Measurements from ENCODE around the gene AKNA. TPM values are rescaled to one million over a fixed set of nuclear protein-coding genes. Genes with fewer than 3 reads are reported as not detected.

The AKNA gene
- total RNA-seq, 1 donor from 2014 or later = 6.3 TPM

DNA sequence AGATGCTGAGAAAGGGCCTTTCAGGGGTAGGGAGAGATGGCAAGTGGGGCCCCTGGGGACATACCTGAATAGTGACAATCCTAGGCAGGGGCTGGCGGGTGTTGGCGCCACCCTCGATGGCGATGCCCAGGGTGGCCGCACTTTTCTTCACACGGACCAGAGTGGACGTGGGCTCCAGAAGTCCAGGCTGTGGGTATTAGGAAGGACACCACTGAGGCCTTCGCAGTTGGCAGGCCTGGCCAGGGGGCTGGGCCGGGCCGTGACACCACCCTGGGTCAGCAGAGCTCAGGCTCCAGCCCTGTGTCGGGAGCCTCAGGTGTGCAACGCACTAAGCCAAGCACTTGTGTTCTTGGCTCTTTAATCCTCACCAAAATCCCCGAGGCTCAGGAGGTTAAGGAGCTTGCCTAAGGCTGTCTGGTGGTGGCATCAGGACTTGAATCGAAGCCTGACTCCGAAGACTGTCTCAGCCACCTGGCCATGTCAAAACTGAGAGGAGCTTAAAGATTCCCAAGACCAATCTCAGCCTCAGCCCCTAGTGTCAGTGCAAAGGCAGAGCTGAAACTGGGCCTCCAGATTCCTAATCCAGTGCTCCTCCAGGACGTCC, 15.5 kb upstream of the AKNA start:
- no peak overlapping the region for H3K4me3 ChIP-seq
- no peak for DNase-seq
- H3K9me3 ChIP-seq (replicated peaks) = no peaks in the 10 kb centered on the region
- no peak overlapping the region for H3K27ac ChIP-seq (replicated peaks)
- peaks cover 4% of the 10 kb centered on the region for H3K4me1 ChIP-seq
- TF ChIP-seq, protein P1, sequence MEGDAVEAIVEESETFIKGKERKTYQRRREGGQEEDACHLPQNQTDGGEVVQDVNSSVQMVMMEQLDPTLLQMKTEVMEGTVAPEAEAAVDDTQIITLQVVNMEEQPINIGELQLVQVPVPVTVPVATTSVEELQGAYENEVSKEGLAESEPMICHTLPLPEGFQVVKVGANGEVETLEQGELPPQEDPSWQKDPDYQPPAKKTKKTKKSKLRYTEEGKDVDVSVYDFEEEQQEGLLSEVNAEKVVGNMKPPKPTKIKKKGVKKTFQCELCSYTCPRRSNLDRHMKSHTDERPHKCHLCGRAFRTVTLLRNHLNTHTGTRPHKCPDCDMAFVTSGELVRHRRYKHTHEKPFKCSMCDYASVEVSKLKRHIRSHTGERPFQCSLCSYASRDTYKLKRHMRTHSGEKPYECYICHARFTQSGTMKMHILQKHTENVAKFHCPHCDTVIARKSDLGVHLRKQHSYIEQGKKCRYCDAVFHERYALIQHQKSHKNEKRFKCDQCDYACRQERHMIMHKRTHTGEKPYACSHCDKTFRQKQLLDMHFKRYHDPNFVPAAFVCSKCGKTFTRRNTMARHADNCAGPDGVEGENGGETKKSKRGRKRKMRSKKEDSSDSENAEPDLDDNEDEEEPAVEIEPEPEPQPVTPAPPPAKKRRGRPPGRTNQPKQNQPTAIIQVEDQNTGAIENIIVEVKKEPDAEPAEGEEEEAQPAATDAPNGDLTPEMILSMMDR (IDR thresholded peaks at IDR 0.05; ENCODE audit: borderline replicate concordance) = no peak
- intact Hi-C loops (cut with micrococcal nuclease) = no loop called here
- peaks cover 12% of the 10 kb centered on the region for H3K27me3 ChIP-seq (ENCODE audit: low read depth)
- no peaks in the 10 kb centered on the region for H3K36me3 ChIP-seq

DNA sequence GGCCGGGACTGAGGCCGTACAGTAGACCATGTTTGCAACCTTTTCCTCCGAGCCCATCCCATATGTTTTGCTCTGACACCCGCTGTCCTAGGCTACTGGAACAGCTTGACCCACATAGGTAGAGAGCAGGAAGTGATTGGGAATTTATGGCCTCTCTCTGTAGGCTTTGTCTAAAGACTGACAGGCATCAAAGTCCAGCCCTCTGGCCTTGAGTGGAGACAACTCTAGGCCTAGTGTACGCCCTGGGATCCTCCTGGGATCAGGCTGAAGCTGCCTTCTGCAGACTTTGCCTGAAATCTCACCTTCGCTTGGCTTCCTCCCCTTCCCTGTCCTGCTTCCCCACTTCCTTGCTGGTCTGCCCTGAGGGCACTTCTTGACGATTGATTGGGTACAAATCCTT, 13.6 kb upstream of the AKNA start:
- H3K9me3 ChIP-seq (replicated peaks) = no peaks in the 10 kb centered on the region
- DNase-seq = no peak
- H3K27me3 ChIP-seq (ENCODE audit: low read depth) = peaks cover 7% of the 10 kb centered on the region
- TF ChIP-seq, protein P1 (IDR thresholded peaks at IDR 0.05; ENCODE audit: borderline replicate concordance) = no peak
- H3K4me1 ChIP-seq = peaks cover 18% of the 10 kb centered on the region
- intact Hi-C loops (cut with micrococcal nuclease) = no loop called here
- no peak overlapping the region for H3K4me3 ChIP-seq
- no peak overlapping the region for H3K27ac ChIP-seq (replicated peaks)
- H3K36me3 ChIP-seq = no peaks in the 10 kb centered on the region

DNA sequence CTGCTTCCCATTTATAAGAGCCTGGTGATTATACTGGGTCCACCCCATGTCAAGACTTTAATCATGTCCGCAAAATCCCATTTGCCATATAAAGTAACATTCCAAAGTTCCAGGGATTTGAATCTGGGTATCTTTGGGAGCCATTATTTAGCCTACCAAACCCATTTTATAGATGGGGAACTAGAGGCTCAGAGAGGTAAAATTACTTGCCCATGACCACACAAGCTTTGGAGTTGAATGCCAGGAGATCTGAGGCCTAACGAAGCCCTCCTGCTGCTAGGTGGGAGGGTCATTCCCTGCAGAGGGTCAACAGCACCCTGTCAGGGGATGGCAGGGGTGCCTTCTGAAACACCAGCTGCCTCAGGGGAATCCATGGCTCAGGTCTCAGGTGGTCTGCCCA, 13.0 kb upstream of the AKNA start:
- intact Hi-C loops (cut with micrococcal nuclease) = no loop called here
- H3K27ac ChIP-seq (replicated peaks) = no peak overlapping the region
- H3K27me3 ChIP-seq (ENCODE audit: low read depth) = peaks cover 1% of the 10 kb centered on the region
- TF ChIP-seq, protein P1 (IDR thresholded peaks at IDR 0.05; ENCODE audit: borderline replicate concordance) = no peak
- H3K9me3 ChIP-seq (replicated peaks) = no peaks in the 10 kb centered on the region
- H3K36me3 ChIP-seq = no peaks in the 10 kb centered on the region
- H3K4me3 ChIP-seq = no peak overlapping the region
- peaks cover 18% of the 10 kb centered on the region for H3K4me1 ChIP-seq
- DNase-seq = no peak

DNA sequence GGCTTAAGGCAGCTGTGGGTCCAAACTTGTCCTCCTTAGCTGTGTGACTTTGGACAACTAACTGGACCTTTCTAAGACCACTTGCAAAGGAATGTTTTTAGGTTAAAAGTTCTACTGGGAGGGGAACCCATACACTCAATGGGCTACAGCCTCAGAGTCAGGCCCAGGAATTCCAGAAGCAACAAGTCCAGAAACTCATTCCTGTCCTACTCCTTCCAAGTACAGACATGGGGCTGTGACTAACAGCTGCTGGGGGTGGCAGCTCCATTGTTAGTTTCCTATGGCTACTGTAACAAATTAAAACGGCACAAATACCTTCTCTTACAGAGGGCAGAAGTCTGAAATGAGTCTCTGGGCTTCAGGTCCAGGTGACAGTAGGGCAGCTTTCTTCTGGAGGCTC, 12.4 kb upstream of the AKNA start:
- no peak for DNase-seq
- no peaks in the 10 kb centered on the region for H3K27me3 ChIP-seq (ENCODE audit: low read depth)
- H3K36me3 ChIP-seq = no peaks in the 10 kb centered on the region
- H3K9me3 ChIP-seq (replicated peaks) = no peaks in the 10 kb centered on the region
- TF ChIP-seq, protein P1 (IDR thresholded peaks at IDR 0.05; ENCODE audit: borderline replicate concordance) = no peak
- H3K4me3 ChIP-seq = no peak overlapping the region
- H3K4me1 ChIP-seq = peaks cover 18% of the 10 kb centered on the region
- no peak overlapping the region for H3K27ac ChIP-seq (replicated peaks)
- intact Hi-C loops (cut with micrococcal nuclease) = no loop called here

DNA sequence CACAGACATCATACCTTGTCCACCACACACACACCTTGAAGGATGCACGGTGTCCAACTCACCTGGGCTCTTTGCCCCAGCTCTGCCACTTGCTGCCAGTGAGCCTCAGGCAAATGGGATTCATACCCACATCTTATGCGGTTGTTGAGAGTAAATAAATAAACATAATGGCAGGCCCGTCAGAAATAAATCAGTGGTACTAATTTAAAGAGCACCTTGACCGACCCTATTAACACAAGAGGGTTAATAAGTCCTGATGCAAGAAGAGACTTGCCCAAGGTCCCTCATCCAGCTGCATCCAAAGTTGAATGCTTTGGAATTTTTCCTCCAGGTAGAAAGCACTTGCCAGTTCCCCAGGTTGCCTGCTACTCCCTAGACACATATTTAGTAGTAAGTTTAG, 11.6 kb upstream of the AKNA start:
- TF ChIP-seq, protein P1 (IDR thresholded peaks at IDR 0.05; ENCODE audit: borderline replicate concordance) = no peak
- Histone ChIP-seq H3K9me3 (replicated peaks) (no peaks in the 10 kb centered on the region), H3K36me3 (no peaks in the 10 kb centered on the region), H3K4me1 (peaks cover 18% of the 10 kb centered on the region), H3K27me3 (ENCODE audit: low read depth) (no peaks in the 10 kb centered on the region), H3K27ac (replicated peaks) (no peak overlapping the region), H3K4me3 (no peak overlapping the region)
- DNase-seq = no peak
- intact Hi-C loops (cut with micrococcal nuclease) = no loop called here
